ENCODE measurements around the gene AP3M1. TPM values are rescaled to one million over a fixed set of nuclear protein-coding genes. Genes with fewer than 3 reads are reported as not detected.
A peak's percentile ranks its signal among the peaks of the same experiment; 100 is the strongest.

Gene AP3M1
- total RNA-seq, 2 experiments from 2014 or later: 41.9 to 42.0 TPM

- no peaks in the 10 kb centered on the region for H3K27me3 Mint-ChIP-seq
- POLR2A ChIA-PET: no interaction called here
- intact Hi-C loops (cut with DNase I, micrococcal nuclease): no loop called here
- no peak overlapping the region for H3K27ac Mint-ChIP-seq
- no peaks in the 10 kb centered on the region for H3K9me3 Mint-ChIP-seq (ENCODE audit: low read depth)
- DNase-seq (no peak), ATAC-seq (no peak)
- peaks cover 10% of the 10 kb centered on the region for H3K4me1 Mint-ChIP-seq
- CTCF ChIA-PET: interaction anchor here (0.6 to 1.5 kb wide), 2 partner anchors 11 to 23 kb away, joined by 3 to 4 read pairs; no protein-coding TSS in a partner anchor
- H3K4me3 Mint-ChIP-seq: no peak overlapping the region
- peaks cover 45% of the 10 kb centered on the region for H3K36me3 Mint-ChIP-seq (ENCODE audit: low read depth)
These were observed 36.6 kb downstream of the AP3M1 start for GRCh38 chr10:74114041-74114448.

GRCh38 chr10:74113546-74113945, 37.1 kb downstream of the AP3M1 start:
- H3K4me1 Mint-ChIP-seq: peaks cover 10% of the 10 kb centered on the region
- no peak overlapping the region for H3K4me3 Mint-ChIP-seq
- peaks cover 43% of the 10 kb centered on the region for H3K36me3 Mint-ChIP-seq (ENCODE audit: low read depth)
- ATAC-seq (no peak), DNase-seq (no peak)
- ChIA-PET POLR2A (no interaction called here), CTCF (no interaction called here)
- no peaks in the 10 kb centered on the region for H3K9me3 Mint-ChIP-seq (ENCODE audit: low read depth)
- intact Hi-C loops (cut with DNase I, micrococcal nuclease): no loop called here
- H3K27ac Mint-ChIP-seq: no peak overlapping the region
- H3K27me3 Mint-ChIP-seq: no peaks in the 10 kb centered on the region

DNA sequence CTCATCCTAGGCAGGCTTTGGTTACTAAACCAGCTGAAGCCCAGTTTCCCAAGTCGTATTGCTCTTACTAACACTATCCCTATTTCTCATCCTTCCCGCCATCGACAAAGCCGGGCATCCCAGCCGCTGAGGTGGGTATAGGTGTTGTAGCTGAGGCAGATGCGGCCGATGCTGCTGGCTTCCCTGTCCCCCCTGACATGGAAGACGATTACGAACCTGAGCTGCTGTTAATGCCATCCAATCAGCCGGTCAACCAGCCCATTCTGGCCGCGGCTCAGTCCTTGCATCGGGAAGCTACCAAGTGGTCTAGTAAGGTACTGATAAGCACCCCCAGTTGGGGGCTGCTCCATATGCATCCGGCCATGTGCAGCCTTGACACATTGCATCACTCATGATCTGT, 38.8 kb downstream of the AP3M1 start:
- no peak for ATAC-seq
- Mint-ChIP-seq H3K36me3 (ENCODE audit: low read depth) (peaks cover 46% of the 10 kb centered on the region), H3K4me3 (no peak overlapping the region), H3K27ac (no peak overlapping the region), H3K4me1 (peaks cover 4% of the 10 kb centered on the region), H3K9me3 (ENCODE audit: low read depth) (no peaks in the 10 kb centered on the region), H3K27me3 (no peaks in the 10 kb centered on the region)
- POLR2A ChIA-PET: no interaction called here
- CTCF ChIA-PET: interaction anchor here (1.6 kb wide), 1 partner anchor 9 kb away, joined by 3 read pairs; no protein-coding TSS in a partner anchor
- DNase-seq: no peak
- intact Hi-C loops (cut with DNase I, micrococcal nuclease): no loop called here

DNA sequence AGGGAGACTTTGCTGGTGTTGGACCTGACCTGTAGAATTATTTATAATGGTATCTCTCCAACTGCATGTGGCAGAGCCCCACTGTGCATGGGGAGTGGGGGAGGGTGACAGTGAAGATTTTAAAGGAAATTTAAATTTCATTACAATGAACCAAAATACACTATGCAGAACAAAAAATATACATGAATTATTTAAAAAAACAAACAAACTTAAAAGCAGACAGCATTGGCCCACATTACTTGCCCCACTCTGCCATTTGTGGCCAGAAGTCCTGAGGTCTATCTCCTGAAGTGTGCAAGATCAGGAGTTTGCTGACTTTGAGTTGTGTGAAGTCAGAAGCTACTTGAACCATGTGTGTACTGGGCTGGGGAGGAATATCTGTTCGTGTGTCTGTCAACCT, 40.5 kb downstream of the AP3M1 start:
- Mint-ChIP-seq H3K4me1 (no peaks in the 10 kb centered on the region), H3K9me3 (ENCODE audit: low read depth) (no peaks in the 10 kb centered on the region), H3K4me3 (no peak overlapping the region), H3K27ac (no peak overlapping the region), H3K36me3 (ENCODE audit: low read depth) (peaks cover 44% of the 10 kb centered on the region), H3K27me3 (no peaks in the 10 kb centered on the region)
- CTCF ChIA-PET: interaction anchor here (0.6 to 1.7 kb wide), 5 partner anchors 18 to 1186 kb away, joined by 3 to 6 read pairs (median 3); no protein-coding TSS in a partner anchor
- ATAC-seq (no peak), DNase-seq (no peak)
- POLR2A ChIA-PET: no interaction called here
- intact Hi-C loops (cut with DNase I, micrococcal nuclease): no loop called here

- Mint-ChIP-seq H3K9me3 (ENCODE audit: low read depth) (no peaks in the 10 kb centered on the region), H3K27ac (peak overlapping the region; percentile 44), H3K4me3 (no peak overlapping the region), H3K4me1 (no peaks in the 10 kb centered on the region), H3K27me3 (no peaks in the 10 kb centered on the region), H3K36me3 (ENCODE audit: low read depth) (peaks cover 46% of the 10 kb centered on the region)
- ChIA-PET CTCF (interaction anchor here (0.8 to 1.7 kb wide), 6 partner anchors 14 to 88 kb away, joined by 3 to 9 read pairs (median 3); no protein-coding TSS in a partner anchor), POLR2A (interaction anchor here (0.5 to 0.6 kb wide), 2 partner anchors 156 to 1007 kb away, joined by 3 to 4 read pairs; no protein-coding TSS in a partner anchor)
- intact Hi-C loops (cut with DNase I, micrococcal nuclease): no loop called here
- ATAC-seq (no peak), DNase-seq (no peak)
These were observed 41.2 kb downstream of the AP3M1 start for GRCh38 chr10:74109452-74109851.

DNA sequence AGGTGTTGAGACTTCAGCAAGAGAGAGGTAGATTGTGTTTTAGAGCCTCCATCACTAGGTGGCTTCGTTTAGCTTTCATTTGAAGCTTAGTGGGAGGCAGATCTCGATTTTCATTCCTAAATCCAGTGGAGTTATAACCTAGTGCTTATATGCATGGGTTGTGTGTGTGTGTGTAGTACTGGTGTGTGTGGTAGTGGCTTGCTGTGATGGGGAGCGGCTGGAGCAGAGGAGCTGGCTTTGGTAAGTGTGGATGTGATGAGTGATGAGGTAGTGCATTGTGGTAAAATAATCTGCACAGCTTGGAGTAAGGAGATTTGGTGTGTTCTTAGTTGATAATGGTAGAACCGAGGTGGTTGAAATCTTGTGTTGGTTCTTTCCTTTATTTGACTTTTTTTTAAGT, 43.2 kb downstream of the AP3M1 start:
- CTCF ChIA-PET: no interaction called here

GRCh38 chr10:74104996-74105395, 45.6 kb downstream of the AP3M1 start:
- Mint-ChIP-seq H3K36me3 (ENCODE audit: low read depth) (peaks cover 39% of the 10 kb centered on the region), H3K27ac (no peak overlapping the region), H3K27me3 (no peaks in the 10 kb centered on the region), H3K4me1 (no peaks in the 10 kb centered on the region), H3K4me3 (no peak overlapping the region), H3K9me3 (ENCODE audit: low read depth) (no peaks in the 10 kb centered on the region)
- intact Hi-C loops (cut with DNase I, micrococcal nuclease): no loop called here
- DNase-seq (no peak), ATAC-seq (no peak)
- POLR2A ChIA-PET: no interaction called here
- CTCF ChIA-PET: interaction anchor here (1.1 to 1.5 kb wide), 2 partner anchors 13 to 219 kb away, joined by 4 to 5 read pairs; no protein-coding TSS in a partner anchor

More for the DNA sequence above, 43.2 kb downstream of the AP3M1 start:
- H3K27ac Mint-ChIP-seq: peak overlapping the region; percentile 58
- no peak for DNase-seq
- POLR2A ChIA-PET: no interaction called here
- H3K4me3 Mint-ChIP-seq: no peak overlapping the region
- intact Hi-C loops (cut with DNase I, micrococcal nuclease): no loop called here
- H3K9me3 Mint-ChIP-seq (ENCODE audit: low read depth): no peaks in the 10 kb centered on the region
- no peak for ATAC-seq
- H3K27me3 Mint-ChIP-seq: no peaks in the 10 kb centered on the region
- H3K36me3 Mint-ChIP-seq (ENCODE audit: low read depth): peaks cover 43% of the 10 kb centered on the region
- H3K4me1 Mint-ChIP-seq: no peaks in the 10 kb centered on the region

- H3K27ac Mint-ChIP-seq: no peak overlapping the region
- ATAC-seq (no peak), DNase-seq (no peak)
- ChIA-PET POLR2A (no interaction called here), CTCF (interaction anchor here (1.1 to 1.5 kb wide), 2 partner anchors 13 to 218 kb away, joined by 4 to 5 read pairs; no protein-coding TSS in a partner anchor)
- H3K4me3 Mint-ChIP-seq: no peak overlapping the region
- H3K9me3 Mint-ChIP-seq (ENCODE audit: low read depth): no peaks in the 10 kb centered on the region
- H3K36me3 Mint-ChIP-seq (ENCODE audit: low read depth): peaks cover 35% of the 10 kb centered on the region
- intact Hi-C loops (cut with DNase I, micrococcal nuclease): no loop called here
- H3K27me3 Mint-ChIP-seq: no peaks in the 10 kb centered on the region
- no peaks in the 10 kb centered on the region for H3K4me1 Mint-ChIP-seq
These were observed 46.1 kb downstream of the AP3M1 start for GRCh38 chr10:74104480-74104879.

- Mint-ChIP-seq H3K27ac (peak overlapping the region; percentile 34), H3K27me3 (no peaks in the 10 kb centered on the region), H3K4me1 (no peaks in the 10 kb centered on the region), H3K9me3 (ENCODE audit: low read depth) (no peaks in the 10 kb centered on the region), H3K4me3 (no peak overlapping the region), H3K36me3 (ENCODE audit: low read depth) (peaks cover 33% of the 10 kb centered on the region)
- ATAC-seq: peak; percentile 42
- intact Hi-C loops (cut with DNase I, micrococcal nuclease): loop anchor here (1.0 kb wide), 1 partner anchor 217 kb away; no protein-coding TSS in a partner anchor
- DNase-seq: no peak
- CTCF ChIA-PET: interaction anchor here (0.8 to 1.7 kb wide), 7 partner anchors 8 to 218 kb away, joined by 3 to 5 read pairs (median 4); no protein-coding TSS in a partner anchor
- POLR2A ChIA-PET: no interaction called here
These were observed 46.9 kb downstream of the AP3M1 start for GRCh38 chr10:74103560-74104258.

DNA sequence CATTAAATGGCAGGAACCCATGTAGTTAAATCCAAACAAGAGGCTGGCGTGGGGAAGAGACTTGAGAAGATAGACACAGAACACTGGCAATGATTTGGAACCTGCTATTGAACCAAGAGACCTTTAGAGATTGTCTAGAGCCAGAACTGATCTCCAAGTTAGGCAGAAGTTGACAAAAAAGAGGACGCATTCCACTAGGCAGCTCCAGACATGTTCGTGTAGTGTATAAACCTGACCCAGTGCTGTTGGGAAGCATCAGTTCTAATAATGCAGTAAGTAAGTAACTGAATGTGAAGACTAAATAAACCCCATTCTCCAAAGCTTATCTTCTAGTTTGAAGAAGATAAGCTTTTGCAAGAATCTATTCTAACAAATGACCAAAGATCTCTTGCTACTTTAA, 50.8 kb downstream of the AP3M1 start:
- peak overlapping the region; percentile 2 for H3K27ac Mint-ChIP-seq
- H3K36me3 Mint-ChIP-seq (ENCODE audit: low read depth): peaks cover 16% of the 10 kb centered on the region
- ChIA-PET POLR2A (interaction anchor here (0.6 kb wide), 1 partner anchor 13 kb away, joined by 6 read pairs; no protein-coding TSS in a partner anchor), CTCF (interaction anchor here (1.0 to 1.8 kb wide), 5 partner anchors 9 to 217 kb away, joined by 3 to 6 read pairs (median 4); no protein-coding TSS in a partner anchor)
- H3K4me1 Mint-ChIP-seq: no peaks in the 10 kb centered on the region
- no peak overlapping the region for H3K4me3 Mint-ChIP-seq
- ATAC-seq (no peak), DNase-seq (no peak)
- intact Hi-C loops (cut with DNase I, micrococcal nuclease): no loop called here
- no peaks in the 10 kb centered on the region for H3K9me3 Mint-ChIP-seq (ENCODE audit: low read depth)
- H3K27me3 Mint-ChIP-seq: no peaks in the 10 kb centered on the region

DNA sequence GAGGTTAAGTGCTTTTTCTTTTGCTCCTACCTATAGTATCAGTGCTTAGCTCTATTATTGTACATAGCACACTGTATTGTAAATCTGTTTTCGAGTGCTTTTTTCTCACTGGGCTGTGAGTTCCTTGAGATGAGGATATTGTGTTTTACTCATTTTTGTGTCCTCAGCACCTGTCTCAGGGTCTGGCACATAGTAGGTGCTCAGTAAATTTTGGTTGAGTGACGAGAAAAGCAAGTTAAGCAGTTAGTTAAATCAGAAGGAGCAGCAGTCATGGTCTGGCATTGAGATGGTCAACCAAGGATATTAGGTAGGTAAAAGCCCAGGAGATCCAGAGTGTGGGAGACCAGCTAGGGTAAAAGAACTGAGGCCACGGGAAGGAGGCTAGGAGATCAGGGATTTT, 51.2 kb downstream of the AP3M1 start:
- ChIA-PET POLR2A (interaction anchor here (0.6 kb wide), 1 partner anchor 12 kb away, joined by 6 read pairs; no protein-coding TSS in a partner anchor), CTCF (interaction anchor here (0.5 to 1.8 kb wide), 7 partner anchors 17 to 217 kb away, joined by 3 to 7 read pairs (median 3); no protein-coding TSS in a partner anchor)
- Mint-ChIP-seq H3K27me3 (no peaks in the 10 kb centered on the region), H3K27ac (peak overlapping the region; percentile 2), H3K9me3 (ENCODE audit: low read depth) (no peaks in the 10 kb centered on the region), H3K4me1 (no peaks in the 10 kb centered on the region), H3K4me3 (no peak overlapping the region), H3K36me3 (ENCODE audit: low read depth) (peaks cover 13% of the 10 kb centered on the region)
- no peak for ATAC-seq
- no peak for DNase-seq
- intact Hi-C loops (cut with DNase I, micrococcal nuclease): no loop called here

- ChIA-PET POLR2A (no interaction called here), CTCF (interaction anchor here (0.6 to 1.8 kb wide), 4 partner anchors 9 to 157 kb away, joined by 3 to 7 read pairs (median 4); no protein-coding TSS in a partner anchor)
- Mint-ChIP-seq H3K27me3 (no peaks in the 10 kb centered on the region), H3K9me3 (ENCODE audit: low read depth) (no peaks in the 10 kb centered on the region), H3K4me1 (no peaks in the 10 kb centered on the region), H3K36me3 (ENCODE audit: low read depth) (peaks cover 7% of the 10 kb centered on the region), H3K4me3 (no peak overlapping the region), H3K27ac (no peak overlapping the region)
- intact Hi-C loops (cut with DNase I, micrococcal nuclease): no loop called here
- ATAC-seq (no peak), DNase-seq (no peak)
These were observed 52.9 kb downstream of the AP3M1 start for GRCh38 chr10:74097776-74098175.

All from activated CD4-positive, alpha-beta T cell treated with anti-CD3 and anti-CD28 coated beads for 36 hours (primary cell).